Astrocyte of the cerebellum (primary cell): ENCODE data around the gene MAN1C1.
A peak's percentile ranks its signal among the peaks of the same experiment; 100 is the strongest.
"Not testable (repeated sequence)": the region's sequence is repeated elsewhere in the genome, so short reads cannot be mapped to it uniquely, and the experiment has no call there.

Experiments
- DNase-seq: peaks from one replicate; pipeline ENCODE4 v3.0.0-alpha.2; 2011; ENCODE audit warnings: low read depth
- H3K4me3 ChIP-seq: 2 replicates; pipeline ENCODE4 v1.5.1; 2011; ENCODE audit warnings: mild to moderate bottlenecking, low read depth, low read length, moderate library complexity
- CTCF ChIP-seq: IDR thresholded peaks from 2 replicates; pipeline ENCODE4 v1.5.1; 2012; ENCODE audit warnings: low read length, low read depth, moderate library complexity, mild to moderate bottlenecking; ENCODE audit errors: missing control alignments
- in situ Hi-C: cut with HindIII; loops from 2 replicates; pipeline ENCODE4 v1.10.0; 2017; ENCODE audit warnings: low sequenced_read_pairs

MAN1C1 gene

GRCh38 chr1:25695771-25696311 is 79.2 kb downstream of the MAN1C1 start:
- no peak overlapping the region for H3K4me3 ChIP-seq
- in situ Hi-C loops: loop anchor here (10.0 kb wide), 1 partner anchor 89 kb away; no protein-coding TSS in a partner anchor
- peak; percentile 59 for DNase-seq
- TF ChIP-seq CTCF: no peak

- in situ Hi-C loops: loop anchor here (10.0 kb wide), 1 partner anchor 88 kb away; no protein-coding TSS in a partner anchor
- not testable (repeated sequence) for DNase-seq, H3K4me3 ChIP-seq
Observed at GRCh38 chr1:25696643-25697042, 80.1 kb downstream of the MAN1C1 start.

GRCh38 chr1:25697435-25698217 is 81.0 kb downstream of the MAN1C1 start:
- DNase-seq: no peak
- in situ Hi-C loops: loop anchor here (10.0 kb wide), 1 partner anchor 87 kb away; no protein-coding TSS in a partner anchor
- no peak for TF ChIP-seq CTCF
- no peak overlapping the region for H3K4me3 ChIP-seq

- in situ Hi-C loops: loop anchor here (10.0 kb wide), 1 partner anchor 87 kb away; no protein-coding TSS in a partner anchor
- DNase-seq: no peak
- TF ChIP-seq CTCF: no peak
- H3K4me3 ChIP-seq: no peak overlapping the region
Observed at GRCh38 chr1:25698252-25698651, 81.7 kb downstream of the MAN1C1 start.

- in situ Hi-C loops: loop anchor here (10.0 kb wide), 1 partner anchor 86 kb away; no protein-coding TSS in a partner anchor
- not testable (repeated sequence) for H3K4me3 ChIP-seq, DNase-seq
Observed at GRCh38 chr1:25699059-25699458, 82.5 kb downstream of the MAN1C1 start.

GRCh38 chr1:25699500-25700143 is 83.0 kb downstream of the MAN1C1 start:
- no peak for DNase-seq
- in situ Hi-C loops: loop anchor here (10.0 kb wide), 1 partner anchor 85 kb away; no protein-coding TSS in a partner anchor
- TF ChIP-seq CTCF: no peak
- no peak overlapping the region for H3K4me3 ChIP-seq

- TF ChIP-seq CTCF: no peak
- in situ Hi-C loops: no loop called here
- DNase-seq: no peak
- no peak overlapping the region for H3K4me3 ChIP-seq
Observed at GRCh38 chr1:25700144-25700523, 83.5 kb downstream of the MAN1C1 start.
